Testis (tissue), 3 donors: ENCODE measurements around the gene PACSIN1. TPM values are rescaled to one million over a fixed set of nuclear protein-coding genes. Genes with fewer than 3 reads are reported as not detected.

ENCODE experiments used
- DNase-seq: peaks from one replicate; pipeline ENCODE4 v3.0.0-alpha.2; 2019
- H3K27ac ChIP-seq, 2 donors: fragments of 200-600 bp; sonication (generic); one replicate each; pipeline ENCODE4 v1.5.1; 2019
- H3K27me3 ChIP-seq: fragments of 200-600 bp; sonication (generic); one replicate; pipeline ENCODE4 v1.5.1; 2019
- H3K36me3 ChIP-seq: fragments of 200-600 bp; sonication (generic); one replicate; pipeline ENCODE4 v1.5.1; 2017; ENCODE audit warnings: low read depth; ENCODE audit errors: missing control alignments
- H3K4me1 ChIP-seq: fragments of 200-600 bp; sonication (generic); one replicate; pipeline ENCODE4 v1.5.1; 2019
- H3K4me3 ChIP-seq, 2 donors: fragments of 200-600 bp; sonication (generic); one replicate each; pipeline ENCODE4 v1.5.1; 2017 to 2019
- H3K9me3 ChIP-seq: fragments of 200-600 bp; sonication (generic); one replicate; pipeline ENCODE4 v1.5.1; 2017
- POLR2A ChIP-seq: fragments of 450-650 bp; IDR thresholded peaks from one replicate; pipeline ENCODE4 v1.6.1; 2017; ENCODE audit warnings: antibody characterized with exemption, mild to moderate bottlenecking, moderate library complexity
- WGBS, 2 donors: methylation state at CpG; one replicate each; pipeline ENCODE4 v1.1.5; 2018; 5-methylcytosine and 5-hydroxymethylcytosine counted together
- intact Hi-C: fragments of 100-400 bp; cut with DNase I; formaldehyde crosslinking; loops from one replicate; pipeline ENCODE4 v1.15.1; 2023; ENCODE audit warnings: low total_unique reads
- polyA plus RNA-seq: library from polyadenylated mRNA; stranded (reverse); fragments of 350-450 nt; fragmentation: Illumina TruSeq; extraction: RNeasy Lipid Tissue Mini Kit (QIAGEN cat#74804); gene quantifications from one replicate; pipeline ENCODE4 v1.2.3, GENCODE V29; 2014; ENCODE audit warnings: low read depth, low replicate concordance; ENCODE audit not compliant: insufficient read depth
- total RNA-seq, 2 donors: library from RNA; depleted of rRNA; stranded (reverse); fragments of >200 nt; gene quantifications; one replicate each; pipeline ENCODE4 v1.2.3, GENCODE V29; 2016
- TF ChIP-seq, protein P1 (sequence below), 3 experiments: fragments of 450-650 bp in 2 of 3; fragments of 200-600 bp in 1 of 3; sonication (generic) in 1 of 3; IDR thresholded peaks; one replicate each; pipeline ENCODE4 v1.5.1; 2016 to 2019; ENCODE audit warnings: antibody characterized with exemption in 3 of 3, mild to moderate bottlenecking in 2 of 3, moderate library complexity in 1 of 3

The PACSIN1 gene
- total and polyA plus RNA-seq, 3 donors from 2014 or later, result 2.1 to 3.1 (median 2.5) TPM

GRCh38 chr6:34538581-34538980 is 72.7 kb downstream of the PACSIN1 start:
- H3K9me3 ChIP-seq, result no peaks in the 10 kb centered on the region
- no peak overlapping the region for H3K27ac ChIP-seq
- no peak for TF ChIP-seq POLR2A
- TF ChIP-seq, protein P1, sequence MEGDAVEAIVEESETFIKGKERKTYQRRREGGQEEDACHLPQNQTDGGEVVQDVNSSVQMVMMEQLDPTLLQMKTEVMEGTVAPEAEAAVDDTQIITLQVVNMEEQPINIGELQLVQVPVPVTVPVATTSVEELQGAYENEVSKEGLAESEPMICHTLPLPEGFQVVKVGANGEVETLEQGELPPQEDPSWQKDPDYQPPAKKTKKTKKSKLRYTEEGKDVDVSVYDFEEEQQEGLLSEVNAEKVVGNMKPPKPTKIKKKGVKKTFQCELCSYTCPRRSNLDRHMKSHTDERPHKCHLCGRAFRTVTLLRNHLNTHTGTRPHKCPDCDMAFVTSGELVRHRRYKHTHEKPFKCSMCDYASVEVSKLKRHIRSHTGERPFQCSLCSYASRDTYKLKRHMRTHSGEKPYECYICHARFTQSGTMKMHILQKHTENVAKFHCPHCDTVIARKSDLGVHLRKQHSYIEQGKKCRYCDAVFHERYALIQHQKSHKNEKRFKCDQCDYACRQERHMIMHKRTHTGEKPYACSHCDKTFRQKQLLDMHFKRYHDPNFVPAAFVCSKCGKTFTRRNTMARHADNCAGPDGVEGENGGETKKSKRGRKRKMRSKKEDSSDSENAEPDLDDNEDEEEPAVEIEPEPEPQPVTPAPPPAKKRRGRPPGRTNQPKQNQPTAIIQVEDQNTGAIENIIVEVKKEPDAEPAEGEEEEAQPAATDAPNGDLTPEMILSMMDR (IDR thresholded peaks at IDR 0.05), result no peak
- H3K36me3 ChIP-seq, result no peaks in the 10 kb centered on the region
- intact Hi-C loops, result loop anchor here (10.0 kb wide), 1 partner anchor 76 kb away; no protein-coding TSS in a partner anchor
- H3K27me3 ChIP-seq, result no peaks in the 10 kb centered on the region
- no peak for DNase-seq
- no peak overlapping the region for H3K4me3 ChIP-seq
- no peaks in the 10 kb centered on the region for H3K4me1 ChIP-seq
- 89 to 90% methylated on average over 6 of the region's 6 CpGs for WGBS, 2 donors

DNA sequence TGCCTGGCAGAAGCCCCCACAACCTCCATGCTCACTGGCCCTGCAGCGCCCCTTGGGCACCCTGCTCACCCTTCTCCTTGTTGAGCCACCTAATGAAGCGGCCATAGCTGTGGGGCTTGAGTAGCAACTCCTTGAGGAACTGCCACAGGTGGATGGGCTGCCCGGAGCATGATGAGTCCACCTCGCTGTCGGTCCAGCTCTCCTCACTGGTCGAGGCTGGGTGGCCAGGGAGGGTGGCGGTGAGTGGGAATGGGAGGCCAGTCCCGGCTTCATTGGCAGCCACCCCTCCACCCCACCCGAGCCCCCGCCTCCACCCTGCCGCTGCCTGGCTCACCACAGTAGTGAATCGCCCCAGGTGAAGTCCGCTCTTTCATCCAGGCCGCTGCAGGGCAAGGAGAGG is 73.3 kb downstream of the PACSIN1 start:
- intact Hi-C loops, result loop anchor here (10.0 kb wide), 1 partner anchor 76 kb away; no protein-coding TSS in a partner anchor
- 87 to 93% methylated on average over 12 to 14 of the region's 14 CpGs for WGBS, 2 donors
- Histone ChIP-seq H3K27ac (no peak overlapping the region), H3K36me3 (no peaks in the 10 kb centered on the region), H3K9me3 (no peaks in the 10 kb centered on the region), H3K4me1 (no peaks in the 10 kb centered on the region), H3K27me3 (no peaks in the 10 kb centered on the region), H3K4me3 (no peak overlapping the region)
- no peak for DNase-seq
- no peak for TF ChIP-seq POLR2A
- TF ChIP-seq, protein P1 (IDR thresholded peaks at IDR 0.05), result no peak

- Histone ChIP-seq H3K27ac (no peak overlapping the region), H3K36me3 (no peaks in the 10 kb centered on the region), H3K27me3 (no peaks in the 10 kb centered on the region), H3K9me3 (no peaks in the 10 kb centered on the region), H3K4me1 (no peaks in the 10 kb centered on the region), H3K4me3 (no peak overlapping the region)
- TF ChIP-seq POLR2A, result no peak
- TF ChIP-seq, protein P1 (IDR thresholded peaks at IDR 0.05), result no peak
- 85 to 93% methylated on average over 5 of the region's 5 CpGs for WGBS, 2 donors
- intact Hi-C loops, result no loop called here
- no peak for DNase-seq
Observed at GRCh38 chr6:34540222-34540621, 74.3 kb downstream of the PACSIN1 start.

DNA sequence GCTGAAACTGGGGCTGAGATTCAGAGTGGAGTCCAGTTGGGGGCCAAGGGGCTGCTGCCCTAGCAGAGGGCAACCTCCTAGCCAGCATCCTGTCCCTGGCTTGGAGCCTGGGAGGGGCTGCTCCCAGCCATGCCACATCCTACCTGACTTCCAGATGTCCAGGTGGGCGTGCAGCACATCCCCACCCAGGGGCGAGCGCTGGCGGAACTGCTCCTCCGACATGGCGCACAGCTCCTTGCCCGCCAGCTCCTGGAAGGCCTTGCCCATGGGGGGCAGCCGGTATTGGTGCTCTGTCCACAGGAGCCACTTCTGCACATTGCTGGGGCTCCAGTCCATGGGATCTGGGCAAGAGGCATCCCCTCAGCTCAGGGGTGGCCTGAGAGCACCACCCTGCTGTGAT is 75.0 kb downstream of the PACSIN1 start:
- TF ChIP-seq, protein P1 (IDR thresholded peaks at IDR 0.05), result no peak
- no peak for TF ChIP-seq POLR2A
- H3K27ac ChIP-seq, result no peak overlapping the region
- intact Hi-C loops, result no loop called here
- H3K4me1 ChIP-seq, result no peaks in the 10 kb centered on the region
- no peaks in the 10 kb centered on the region for H3K36me3 ChIP-seq
- 93% methylated on average over 8 of the region's 8 CpGs; no CpG with 5 or more reads in 1 of the 2 donors for WGBS, 2 donors
- H3K4me3 ChIP-seq, result no peak overlapping the region
- no peaks in the 10 kb centered on the region for H3K9me3 ChIP-seq
- H3K27me3 ChIP-seq, result no peaks in the 10 kb centered on the region
- DNase-seq, result no peak

DNA sequence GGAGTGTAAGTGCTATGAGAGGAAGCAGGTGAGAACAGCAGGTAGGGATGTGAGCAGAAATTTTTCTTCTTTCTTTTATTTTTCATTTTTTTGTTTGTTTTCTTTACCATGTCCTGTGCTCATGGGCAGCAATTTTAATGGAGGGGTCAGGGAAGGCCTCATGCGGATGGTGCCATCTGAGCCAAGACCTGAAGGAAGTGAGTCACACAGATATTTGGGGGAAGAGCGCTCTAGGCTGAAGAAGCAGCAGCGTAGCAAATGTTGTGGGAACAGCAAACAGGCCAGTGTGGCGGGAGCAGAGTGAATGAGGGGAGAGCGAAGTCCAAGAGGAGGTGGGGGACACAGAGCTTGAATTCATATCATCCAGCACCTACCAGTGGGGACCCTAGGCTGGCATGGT is 77.5 kb downstream of the PACSIN1 start:
- WGBS, 2 donors, result 83 to 90% methylated on average over 5 of the region's 5 CpGs
- Histone ChIP-seq H3K27ac (no peak overlapping the region), H3K4me3 (no peak overlapping the region), H3K27me3 (no peaks in the 10 kb centered on the region), H3K4me1 (peaks cover 5% of the 10 kb centered on the region), H3K9me3 (no peaks in the 10 kb centered on the region), H3K36me3 (no peaks in the 10 kb centered on the region)
- intact Hi-C loops, result no loop called here
- no peak for DNase-seq
- TF ChIP-seq, protein P1 (IDR thresholded peaks at IDR 0.05), result no peak
- TF ChIP-seq POLR2A, result no peak
